Rectal smooth muscle tissue (tissue), 1 donor: Measurements from ENCODE around the gene DCUN1D4.

Experiments used
- H3K27ac ChIP-seq: one replicate; pipeline ENCODE4 v1.7.0; 2013; ENCODE audit warnings: low read depth, low read length, inconsistent platforms
- H3K27me3 ChIP-seq: one replicate; pipeline ENCODE4 v1.7.0; 2013; ENCODE audit warnings: low read length; ENCODE audit not compliant: control insufficient read depth, insufficient read depth
- H3K36me3 ChIP-seq: one replicate; pipeline ENCODE4 v1.7.0; 2013; ENCODE audit warnings: low read length; ENCODE audit not compliant: control insufficient read depth, insufficient read depth
- H3K4me1 ChIP-seq: one replicate; pipeline ENCODE4 v1.7.0; 2013; ENCODE audit warnings: low read length; ENCODE audit not compliant: control insufficient read depth, insufficient read depth
- H3K4me3 ChIP-seq: one replicate; pipeline ENCODE4 v1.7.0; 2013; ENCODE audit warnings: low read length
- H3K9ac ChIP-seq: one replicate; pipeline ENCODE4 v1.7.0; 2013; ENCODE audit warnings: low read length

DCUN1D4 gene

DNA sequence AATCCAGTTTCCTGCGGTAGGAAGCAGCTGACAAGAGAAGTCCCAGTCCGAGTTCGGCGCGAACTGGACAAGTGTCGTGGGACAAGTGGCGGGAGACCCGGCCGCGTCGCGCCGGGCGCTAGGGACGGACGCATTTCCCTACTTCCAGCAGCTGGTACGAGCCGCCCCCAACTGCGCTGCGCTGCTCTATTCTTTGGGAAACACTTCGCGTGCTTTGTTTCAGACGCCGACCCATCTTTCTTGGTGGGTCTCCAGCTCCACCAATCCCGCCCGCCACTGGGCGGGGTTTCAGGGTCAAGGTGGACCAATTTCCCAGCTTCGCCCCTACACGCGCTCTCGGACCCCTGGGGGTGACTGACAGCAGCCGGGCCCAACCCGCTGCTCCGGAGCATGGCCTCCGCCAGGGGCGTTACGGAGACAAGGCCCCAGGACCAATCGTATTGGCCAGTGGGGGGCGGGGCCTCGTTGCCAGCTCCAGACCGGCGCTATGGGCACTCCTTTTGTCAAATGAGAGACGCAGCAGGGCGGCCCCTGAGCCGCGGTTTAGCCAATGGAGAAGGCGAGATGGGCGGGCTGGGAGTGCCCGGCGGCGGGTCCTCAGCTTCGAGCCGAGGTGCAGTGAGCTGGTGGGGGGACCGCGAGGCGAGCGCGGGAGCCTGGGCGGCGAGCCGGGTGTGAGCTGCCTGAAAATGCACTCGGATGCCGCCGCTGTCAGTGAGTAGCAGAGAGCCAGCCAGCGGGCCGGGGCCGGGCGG, at the start of gene DCUN1D4:
DCUN1D4 (plus strand) TSS at position 600 of the 755 bp plus-strand sequence; CDS start at position 690, 90 bp downstream.
- Histone ChIP-seq H3K9ac (peak within 1 kb of the TSS; percentile 88), H3K4me1 (peaks cover 9% of the 10 kb centered on the region), H3K4me3 (peak within 1 kb of the TSS; percentile 90), H3K27me3 (no peaks in the 10 kb centered on the region), H3K27ac (peak within 1 kb of the TSS; percentile 94), H3K36me3 (no peaks in the 10 kb centered on the region)

- no peak overlapping the region for H3K4me3 ChIP-seq
- no peaks in the 10 kb centered on the region for H3K36me3 ChIP-seq
- H3K9ac ChIP-seq: no peak overlapping the region
- H3K27me3 ChIP-seq: no peaks in the 10 kb centered on the region
- H3K27ac ChIP-seq: no peak overlapping the region
- H3K4me1 ChIP-seq: no peaks in the 10 kb centered on the region
These were observed 22.3 kb upstream of the DCUN1D4 start for GRCh38 chr4:51820443-51821234.

DNA sequence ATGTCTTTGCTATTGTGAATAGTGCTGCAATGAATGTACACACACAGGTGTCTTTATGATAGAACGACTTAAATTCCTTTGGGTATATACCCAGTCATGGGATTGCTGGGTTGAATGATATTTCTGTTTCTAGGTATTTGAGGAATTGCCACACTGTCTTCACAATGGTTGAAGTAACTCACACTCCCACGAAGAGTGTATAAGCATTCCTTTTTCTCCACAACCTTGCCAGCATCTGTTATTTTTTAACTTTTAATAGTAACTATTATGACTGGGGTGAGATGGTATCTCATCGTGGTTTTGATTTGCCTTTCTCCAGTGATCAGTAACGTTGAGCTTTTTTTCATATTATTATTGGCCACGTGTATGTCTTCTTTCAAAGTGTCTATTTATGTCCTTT, 17.6 kb upstream of the DCUN1D4 start:
- H3K4me1 ChIP-seq: no peaks in the 10 kb centered on the region
- no peak overlapping the region for H3K27ac ChIP-seq
- H3K27me3 ChIP-seq: no peaks in the 10 kb centered on the region
- H3K36me3 ChIP-seq: no peaks in the 10 kb centered on the region
- H3K9ac ChIP-seq: no peak overlapping the region
- H3K4me3 ChIP-seq: no peak overlapping the region

DNA sequence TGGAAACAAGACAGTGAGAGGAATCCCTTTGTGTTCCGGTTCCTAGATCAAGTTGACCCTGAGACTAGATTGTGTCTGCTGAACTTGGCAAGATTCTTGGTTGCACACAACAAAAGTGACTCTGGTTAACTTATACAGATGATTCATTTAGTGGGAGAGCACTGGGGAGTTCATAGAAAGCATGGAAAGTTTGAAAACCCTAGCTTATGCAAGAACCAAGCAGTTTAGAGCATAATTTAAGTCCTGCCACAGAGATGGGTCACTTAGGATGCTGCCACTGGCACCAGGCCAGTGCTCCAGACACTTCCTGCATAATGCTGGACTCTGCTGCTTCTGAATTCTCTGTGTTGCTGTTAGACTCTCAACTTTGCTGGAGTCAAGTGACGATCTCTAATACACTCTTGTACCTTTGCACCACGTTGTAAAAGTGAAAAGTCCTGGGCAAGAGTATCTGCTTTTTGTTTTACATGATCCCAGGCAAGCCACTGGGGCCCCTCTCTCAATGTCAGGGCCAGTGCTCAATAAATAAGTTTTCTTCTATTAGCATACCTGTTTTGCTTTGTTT, 12.7 kb upstream of the DCUN1D4 start:
- no peak overlapping the region for H3K4me3 ChIP-seq
- no peaks in the 10 kb centered on the region for H3K36me3 ChIP-seq
- H3K9ac ChIP-seq: no peak overlapping the region
- no peak overlapping the region for H3K27ac ChIP-seq
- H3K4me1 ChIP-seq: no peaks in the 10 kb centered on the region
- no peaks in the 10 kb centered on the region for H3K27me3 ChIP-seq

DNA sequence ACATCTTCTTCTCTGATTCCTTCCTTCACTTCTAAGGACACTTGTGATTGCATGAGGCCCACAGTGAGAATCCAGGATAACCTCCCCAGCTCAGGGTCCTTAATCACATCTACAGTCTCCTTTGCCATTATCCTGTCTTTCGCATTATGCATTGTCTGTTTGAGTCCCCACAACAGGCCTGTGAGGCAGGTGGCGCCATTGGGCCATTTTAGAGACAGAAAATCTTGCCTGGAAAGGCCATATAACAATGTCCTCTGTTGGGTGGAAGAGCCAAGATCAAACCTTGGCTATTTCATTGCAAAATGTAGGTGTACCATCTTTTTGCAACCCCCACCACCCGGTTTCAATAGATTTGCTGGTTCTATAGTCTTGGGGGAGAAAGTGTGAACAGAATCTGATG, 11.8 kb upstream of the DCUN1D4 start:
- H3K27ac ChIP-seq: no peak overlapping the region
- H3K27me3 ChIP-seq: no peaks in the 10 kb centered on the region
- no peak overlapping the region for H3K4me3 ChIP-seq
- no peaks in the 10 kb centered on the region for H3K4me1 ChIP-seq
- no peaks in the 10 kb centered on the region for H3K36me3 ChIP-seq
- no peak overlapping the region for H3K9ac ChIP-seq

- no peaks in the 10 kb centered on the region for H3K27me3 ChIP-seq
- H3K27ac ChIP-seq: no peak overlapping the region
- H3K9ac ChIP-seq: no peak overlapping the region
- H3K4me1 ChIP-seq: no peaks in the 10 kb centered on the region
- H3K36me3 ChIP-seq: no peaks in the 10 kb centered on the region
- H3K4me3 ChIP-seq: no peak overlapping the region
These were observed 9.7 kb upstream of the DCUN1D4 start for GRCh38 chr4:51833236-51833635.

GRCh38 chr4:51835079-51835478, 7.9 kb upstream of the DCUN1D4 start:
- Histone ChIP-seq H3K27me3 (no peaks in the 10 kb centered on the region), H3K27ac (no peak overlapping the region), H3K4me1 (no peaks in the 10 kb centered on the region)

GRCh38 chr4:51835855-51836254, 7.1 kb upstream of the DCUN1D4 start:
- H3K27me3 ChIP-seq: no peaks in the 10 kb centered on the region
- no peaks in the 10 kb centered on the region for H3K36me3 ChIP-seq
- no peak overlapping the region for H3K4me3 ChIP-seq
- H3K4me1 ChIP-seq: no peaks in the 10 kb centered on the region
- no peak overlapping the region for H3K27ac ChIP-seq
- no peak overlapping the region for H3K9ac ChIP-seq

More at GRCh38 chr4:51835079-51835478, 7.9 kb upstream of the DCUN1D4 start:
- Histone ChIP-seq H3K4me3 (no peak overlapping the region), H3K36me3 (no peaks in the 10 kb centered on the region), H3K9ac (no peak overlapping the region)

GRCh38 chr4:51836549-51836948, 6.4 kb upstream of the DCUN1D4 start:
- H3K27ac ChIP-seq: no peak overlapping the region
- no peak overlapping the region for H3K9ac ChIP-seq
- no peaks in the 10 kb centered on the region for H3K4me1 ChIP-seq
- H3K36me3 ChIP-seq: no peaks in the 10 kb centered on the region
- no peak overlapping the region for H3K4me3 ChIP-seq
- no peaks in the 10 kb centered on the region for H3K27me3 ChIP-seq

- Histone ChIP-seq H3K27ac (no peak overlapping the region), H3K4me1 (peaks cover 9% of the 10 kb centered on the region), H3K4me3 (no peak overlapping the region), H3K27me3 (no peaks in the 10 kb centered on the region), H3K36me3 (no peaks in the 10 kb centered on the region), H3K9ac (no peak overlapping the region)
These were observed 2.2 kb upstream of the DCUN1D4 start for GRCh38 chr4:51840781-51841180.

GRCh38 chr4:51842167-51842553, 793 bp upstream of the DCUN1D4 start:
- H3K27me3 ChIP-seq: no peaks in the 10 kb centered on the region
- H3K27ac ChIP-seq: peak overlapping the region; percentile 65
- H3K9ac ChIP-seq: peak overlapping the region; percentile 88
- H3K36me3 ChIP-seq: no peaks in the 10 kb centered on the region
- peak overlapping the region; percentile 89 for H3K4me3 ChIP-seq
- H3K4me1 ChIP-seq: peaks cover 9% of the 10 kb centered on the region

DNA sequence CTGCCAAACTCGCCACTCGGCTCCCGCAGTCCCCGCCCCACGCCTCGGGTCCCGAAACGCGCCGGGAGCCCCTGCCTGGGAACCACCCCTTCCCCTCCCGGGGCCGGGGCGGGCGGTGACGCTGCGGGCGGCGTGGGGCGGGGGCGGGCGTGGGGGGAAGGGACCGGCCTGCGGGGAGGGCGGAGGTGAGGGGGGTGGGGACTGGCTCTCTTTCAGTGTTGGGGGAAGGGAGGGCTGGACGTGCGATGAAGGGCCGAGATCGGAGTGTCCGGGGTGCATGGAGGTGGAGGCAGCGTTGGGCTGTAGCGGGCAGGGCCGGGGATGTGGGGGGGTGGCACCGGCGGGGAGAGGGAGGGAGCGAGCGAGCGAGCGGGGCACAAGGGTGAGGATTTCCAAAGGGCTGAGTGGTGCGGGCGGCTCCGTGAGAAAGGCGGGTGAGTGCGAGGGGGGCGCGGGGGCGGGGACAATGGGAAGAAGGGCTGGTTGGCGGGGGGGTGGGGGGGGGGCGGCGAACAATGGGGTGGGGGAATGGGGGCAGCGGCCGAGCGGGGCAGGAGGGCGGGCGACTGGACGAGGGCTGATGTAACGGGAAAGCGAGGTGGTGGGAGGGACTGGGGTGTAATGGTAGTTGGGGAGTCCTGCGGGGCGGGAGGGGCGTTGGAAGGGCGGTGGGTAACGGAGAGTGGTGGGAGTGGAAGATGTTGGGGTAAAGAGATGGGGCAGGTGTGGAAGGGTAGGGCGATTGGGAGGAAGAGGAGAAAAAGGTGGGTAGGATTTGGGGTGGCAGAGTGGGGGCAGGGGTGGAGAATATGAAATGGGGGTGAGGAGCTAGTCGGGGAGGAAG, 578 bp downstream of the DCUN1D4 start:
- H3K27ac ChIP-seq: peak overlapping the region; percentile 94
- peak overlapping the region; percentile 45 for H3K9ac ChIP-seq
- peaks cover 9% of the 10 kb centered on the region for H3K4me1 ChIP-seq
- H3K36me3 ChIP-seq: no peaks in the 10 kb centered on the region
- H3K4me3 ChIP-seq: peak overlapping the region; percentile 90
- H3K27me3 ChIP-seq: no peaks in the 10 kb centered on the region
